Esophagus squamous epithelium (tissue), 5 donors: ENCODE results near the gene AZIN2. TPM values are rescaled to one million over a fixed set of nuclear protein-coding genes. Genes with fewer than 3 reads are reported as not detected.

Experiments
- DNase-seq: peaks from one replicate; lab custom pipeline; 2025; lab: John Stamatoyannopoulos, UW
- H3K27ac ChIP-seq, 4 donors: fragments of 200-600 bp; sonication (generic); one replicate each; pipeline ENCODE4 v1.5.1; 2016 to 2019; ENCODE audit warnings: mild to moderate bottlenecking in 1 of 4
- H3K27me3 ChIP-seq, 4 donors: fragments of 200-600 bp; sonication (generic); 1 replicate in 3 of 4; 2 replicates in 1 of 4; pipeline versions ENCODE4 v1.5.1 to v1.6.0; 2017 to 2021; ENCODE audit warnings: antibody characterized with exemption in 1 of 4
- H3K36me3 ChIP-seq, 3 donors: fragments of 200-600 bp; sonication (generic); one replicate each; pipeline ENCODE4 v1.5.1; 2016 to 2019
- H3K4me1 ChIP-seq, 3 donors: fragments of 200-600 bp; sonication (generic); one replicate each; pipeline ENCODE4 v1.5.1; 2017 to 2019
- H3K4me3 ChIP-seq, 4 donors: fragments of 200-600 bp; sonication (generic); 1 replicate in 3 of 4; 2 replicates in 1 of 4; pipeline ENCODE4 v1.5.1; 2016 to 2019; ENCODE audit warnings: mild to moderate bottlenecking in 2 of 4, moderate library complexity in 1 of 4
- H3K9me3 ChIP-seq, 3 donors: fragments of 200-600 bp; sonication (generic); one replicate each; pipeline ENCODE4 v1.5.1; 2016 to 2019
- CTCF ChIP-seq, 6 experiments: fragments of 450-650 bp in 4 of 6; fragments of 200-600 bp in 2 of 6; sonication (generic) in 2 of 6; IDR thresholded peaks; one replicate each; pipeline ENCODE4 v1.5.1; 2016 to 2019; ENCODE audit warnings: antibody characterized with exemption in 6 of 6, mild to moderate bottlenecking in 4 of 6, moderate library complexity in 4 of 6
- POLR2A ChIP-seq, 4 donors: fragments of 450-650 bp; IDR thresholded peaks; one replicate each; pipeline ENCODE4 v1.6.1; 2017; ENCODE audit warnings: antibody characterized with exemption in 4 of 4, mild to moderate bottlenecking in 4 of 4, moderate library complexity in 3 of 4
- WGBS, 2 donors: methylation state at CpG; one replicate each; pipeline ENCODE4 v1.1.5; 2018; 5-methylcytosine and 5-hydroxymethylcytosine counted together
- intact Hi-C: fragments of 100-400 bp; cut with DNase I; formaldehyde crosslinking; loops from one replicate; pipeline ENCODE4 v1.15.0; 2022
- total RNA-seq, 4 donors: library from RNA; depleted of rRNA; stranded (reverse); fragments of >200 nt; gene quantifications; one replicate each; pipeline ENCODE4 v1.1.0, GENCODE V29; 2016
- donor health status: DM: yes; HTN: yes; CAD: no.

AZIN2 gene
- total RNA-seq, 4 donors from 2014 or later, result 0.27 to 1.5 (median 0.61) TPM

- Histone ChIP-seq H3K4me1 (peaks cover 29 to 51% (median 31%) of the 10 kb centered on the region in 3 donors), H3K4me3 (no peak overlapping the region), H3K27ac (no peak overlapping the region), H3K36me3 (peaks cover 0 to 37% (median 0%) of the 10 kb centered on the region in 3 donors), H3K9me3 (no peaks in the 10 kb centered on the region), H3K27me3 (no peaks in the 10 kb centered on the region)
- 82 to 88% methylated on average over 3 of the region's 3 CpGs for WGBS, 2 donors
- DNase-seq, result no peak
- TF ChIP-seq POLR2A (IDR thresholded peaks at IDR 0.05), result no peak
- no peak for TF ChIP-seq CTCF (IDR thresholded peaks at IDR 0.05)
- intact Hi-C loops, result no loop called here
Observed at GRCh38 chr1:33148615-33149014, 67.7 kb downstream of the AZIN2 start.

GRCh38 chr1:33149453-33150190 lies 68.7 kb downstream of the AZIN2 start:
- no peak for TF ChIP-seq POLR2A (IDR thresholded peaks at IDR 0.05)
- TF ChIP-seq CTCF (IDR thresholded peaks at IDR 0.05), result no peak
- 74 to 100% methylated on average over 5 to 6 of the region's 7 CpGs for WGBS, 2 donors
- no peaks in the 10 kb centered on the region for H3K9me3 ChIP-seq
- intact Hi-C loops, result no loop called here
- peaks cover 0 to 45% (median 0%) of the 10 kb centered on the region in 3 donors for H3K36me3 ChIP-seq
- H3K4me3 ChIP-seq, result no peak overlapping the region
- H3K4me1 ChIP-seq, result peaks cover 29 to 58% (median 32%) of the 10 kb centered on the region in 3 donors
- no peaks in the 10 kb centered on the region for H3K27me3 ChIP-seq
- DNase-seq, result no peak
- peak overlapping the region in 2 of 4 donors; percentile 22 to 55 for H3K27ac ChIP-seq

- no peak overlapping the region for H3K4me3 ChIP-seq
- peak overlapping the region in 3 of 4 donors; percentile 13 to 38 (median 20) for H3K27ac ChIP-seq
- no peaks in the 10 kb centered on the region for H3K27me3 ChIP-seq
- 88 to 94% methylated on average over 4 of the region's 4 CpGs for WGBS, 2 donors
- DNase-seq, result no peak
- peaks cover 0 to 37% (median 0%) of the 10 kb centered on the region in 3 donors for H3K36me3 ChIP-seq
- no peak for TF ChIP-seq CTCF (IDR thresholded peaks at IDR 0.05)
- TF ChIP-seq POLR2A (IDR thresholded peaks at IDR 0.05), result no peak
- intact Hi-C loops, result no loop called here
- peaks cover 29 to 58% (median 32%) of the 10 kb centered on the region in 3 donors for H3K4me1 ChIP-seq
- no peaks in the 10 kb centered on the region for H3K9me3 ChIP-seq
Observed at GRCh38 chr1:33150522-33150921, 69.6 kb downstream of the AZIN2 start.

GRCh38 chr1:33151116-33151515 lies 70.2 kb downstream of the AZIN2 start:
- no peak for DNase-seq
- H3K27ac ChIP-seq, result peak overlapping the region; percentile 34 to 80 (median 46)
- WGBS, 2 donors, result 23 to 92% methylated on average over 2 to 3 of the region's 7 CpGs

More at GRCh38 chr1:33151116-33151515, 70.2 kb downstream of the AZIN2 start:
- H3K36me3 ChIP-seq, result peaks cover 0 to 31% (median 0%) of the 10 kb centered on the region in 3 donors
- intact Hi-C loops, result no loop called here
- no peaks in the 10 kb centered on the region for H3K9me3 ChIP-seq
- TF ChIP-seq CTCF (IDR thresholded peaks at IDR 0.05), result no peak
- no peak for TF ChIP-seq POLR2A (IDR thresholded peaks at IDR 0.05)
- no peaks in the 10 kb centered on the region for H3K27me3 ChIP-seq
- H3K4me1 ChIP-seq, result peaks cover 29 to 62% (median 32%) of the 10 kb centered on the region in 3 donors
- H3K4me3 ChIP-seq, result no peak overlapping the region
